HEK293T (cell line): ENCODE data around the gene ZNF333.

Source experiments
- CTCF ChIA-PET: fragments of 350-600 bp; formaldehyde crosslinking; extraction: SDS; loops from one replicate; lab custom pipeline; 2021; ENCODE audit warnings: antibody characterized with exemption, inconsistent platforms; lab: Yijun Ruan, JAX
- POLR2A ChIA-PET: fragments of 350-600 bp; formaldehyde crosslinking; extraction: SDS; loops from one replicate; lab custom pipeline; 2020; ENCODE audit warnings: antibody characterized with exemption, inconsistent platforms; lab: Yijun Ruan, JAX
- DNase-seq: peaks from one replicate; pipeline ENCODE4 v3.0.0; 2012; ENCODE audit warnings: mixed read lengths; ENCODE audit errors: extremely low spot score
- ARNT ChIP-seq: fragments of 450-650 bp; IDR thresholded peaks from 2 replicates; pipeline ENCODE4 v1.6.1; 2017; ENCODE audit warnings: mild to moderate bottlenecking
- BHLHE40 ChIP-seq: fragments of 450-650 bp; IDR thresholded peaks from 2 replicates; pipeline ENCODE4 v1.6.1; 2016; ENCODE audit warnings: mild to moderate bottlenecking, moderate library complexity, borderline replicate concordance
- CTBP1 ChIP-seq: fragments of 450-650 bp; IDR thresholded peaks from 2 replicates; pipeline ENCODE4 v1.6.1; 2016; ENCODE audit warnings: borderline replicate concordance
- ELF4 ChIP-seq: fragments of 450-650 bp; IDR thresholded peaks from 2 replicates; pipeline ENCODE4 v1.6.1; 2017; ENCODE audit warnings: antibody characterized with exemption
- FOXA1 ChIP-seq: fragments of 450-650 bp; IDR thresholded peaks from 2 replicates; pipeline ENCODE4 v1.6.1; 2016; ENCODE audit warnings: mild to moderate bottlenecking
- FOXK2 ChIP-seq: fragments of 450-650 bp; IDR thresholded peaks from 2 replicates; pipeline ENCODE4 v1.6.1; 2016; ENCODE audit warnings: mild to moderate bottlenecking
- FOXM1 ChIP-seq: fragments of 450-650 bp; IDR thresholded peaks from 2 replicates; pipeline ENCODE4 v1.6.1; 2017; ENCODE audit warnings: mild to moderate bottlenecking, borderline replicate concordance
- HDGF ChIP-seq: fragments of 450-650 bp; IDR thresholded peaks from 2 replicates; pipeline ENCODE4 v1.6.1; 2017; ENCODE audit warnings: antibody characterized with exemption, borderline replicate concordance
- L3MBTL2 ChIP-seq: fragments of 450-650 bp; conservative IDR thresholded peaks from 2 replicates; pipeline ENCODE4 v1.6.1; 2016; ENCODE audit warnings: mild to moderate bottlenecking
- LEF1 ChIP-seq: fragments of 450-650 bp; IDR thresholded peaks from 2 replicates; pipeline ENCODE4 v1.6.1; 2017; ENCODE audit warnings: mild to moderate bottlenecking, borderline replicate concordance
- NFRKB ChIP-seq: fragments of 450-650 bp; IDR thresholded peaks from 2 replicates; pipeline ENCODE4 v1.6.1; 2016; ENCODE audit warnings: mild to moderate bottlenecking, moderate library complexity
- PKNOX1 ChIP-seq: fragments of 450-650 bp; IDR thresholded peaks from 2 replicates; pipeline ENCODE4 v1.6.1; 2016
- SP1 ChIP-seq: fragments of 450-650 bp; IDR thresholded peaks from 2 replicates; pipeline ENCODE4 v1.6.1; 2017
- SUZ12 ChIP-seq: fragments of 450-650 bp; IDR thresholded peaks from 2 replicates; pipeline ENCODE4 v1.6.1; 2016; ENCODE audit warnings: mild to moderate bottlenecking
- TARDBP ChIP-seq: fragments of 450-650 bp; IDR thresholded peaks from 2 replicates; pipeline ENCODE4 v1.6.1; 2016
- ZNF384 ChIP-seq: fragments of 450-650 bp; IDR thresholded peaks from 2 replicates; pipeline ENCODE4 v1.6.1; 2016

The ZNF333 gene

GRCh38 chr19:14661372-14661924 is 28.4 kb upstream of the ZNF333 start:
- no peak for TF ChIP-seq ELF4
- no peak for TF ChIP-seq NFRKB
- TF ChIP-seq ARNT, result no peak
- TF ChIP-seq TARDBP, result no peak
- TF ChIP-seq BHLHE40, result no peak
- TF ChIP-seq HDGF, result no peak
- no peak for TF ChIP-seq FOXA1
- no peak for TF ChIP-seq ZNF384
- TF ChIP-seq L3MBTL2, result no peak
- TF ChIP-seq PKNOX1, result no peak
- TF ChIP-seq LEF1, result no peak
- DNase-seq, result no peak
- POLR2A ChIA-PET, result no interaction called here
- CTCF ChIA-PET, result no interaction called here

- ChIA-PET POLR2A (no interaction called here), CTCF (no interaction called here)
- no peak for DNase-seq
- TF ChIP-seq SP1, result no peak
Measured at GRCh38 chr19:14669940-14670339, 19.9 kb upstream of the ZNF333 start.

GRCh38 chr19:14670408-14670807 is 19.4 kb upstream of the ZNF333 start:
- DNase-seq, result no peak
- no peak for TF ChIP-seq HDGF
- TF ChIP-seq SP1, result no peak
- no peak for TF ChIP-seq L3MBTL2
- TF ChIP-seq FOXK2, result no peak
- TF ChIP-seq SUZ12, result no peak
- no peak for TF ChIP-seq LEF1
- ChIA-PET CTCF (no interaction called here), POLR2A (no interaction called here)

GRCh38 chr19:14672188-14672872 is 17.5 kb upstream of the ZNF333 start:
- TF ChIP-seq PKNOX1, result no peak
- no peak for TF ChIP-seq ZNF384
- no peak for TF ChIP-seq ELF4
- no peak for TF ChIP-seq BHLHE40
- TF ChIP-seq SUZ12, result no peak
- no peak for TF ChIP-seq LEF1
- no peak for TF ChIP-seq SP1
- TF ChIP-seq TARDBP, result no peak
- TF ChIP-seq FOXA1, result no peak
- TF ChIP-seq HDGF, result no peak
- no peak for TF ChIP-seq NFRKB
- no peak for TF ChIP-seq CTBP1
- no peak for TF ChIP-seq FOXK2
- TF ChIP-seq ARNT, result no peak
- no peak for TF ChIP-seq FOXM1
- TF ChIP-seq L3MBTL2, result no peak
- ChIA-PET POLR2A (no interaction called here), CTCF (interaction anchor here (0.9 kb wide), 1 partner anchor 13 kb away, joined by 3 read pairs; no protein-coding TSS in a partner anchor)
- DNase-seq, result no peak

GRCh38 chr19:14673088-14673487 is 16.8 kb upstream of the ZNF333 start:
- no peak for TF ChIP-seq FOXK2
- TF ChIP-seq NFRKB, result no peak
- TF ChIP-seq HDGF, result no peak
- TF ChIP-seq CTBP1, result no peak
- TF ChIP-seq FOXM1, result no peak
- TF ChIP-seq BHLHE40, result no peak
- no peak for DNase-seq
- ChIA-PET CTCF (interaction anchor here (0.9 kb wide), 1 partner anchor 12 kb away, joined by 3 read pairs; no protein-coding TSS in a partner anchor), POLR2A (no interaction called here)

GRCh38 chr19:14674764-14675163 is 15.1 kb upstream of the ZNF333 start, which contains the start of gene ADGRE3:
Gene ADGRE3, minus strand, starts transcription at chr19:14674844. Its CDS starts 74 bp downstream, at chr19:14674770.
- ChIA-PET CTCF (interaction anchor here (0.6 kb wide), 2 partner anchors 11 to 243 kb away, joined by 4 to 6 read pairs; no protein-coding TSS in a partner anchor), POLR2A (no interaction called here)
- no peak for TF ChIP-seq HDGF
- no peak for DNase-seq

GRCh38 chr19:14676762-14677161 is 13.1 kb upstream of the ZNF333 start:
- ChIA-PET CTCF (no interaction called here), POLR2A (interaction anchor here (0.6 kb wide), 1 partner anchor 1508 kb away, joined by 3 read pairs; the partner anchor contains the start of gene FAM32A)
- TF ChIP-seq FOXK2 (no peak), LEF1 (no peak), PKNOX1 (no peak), ARNT (no peak), ZNF384 (no peak)
- DNase-seq, result no peak
